AG04450 (cell line): ENCODE data around the gene INO80D. TPM values are rescaled to one million over a fixed set of nuclear protein-coding genes. Genes with fewer than 3 reads are reported as not detected.
"Not testable (repeated sequence)": the region's sequence is repeated elsewhere in the genome, so short reads cannot be mapped to it uniquely, and the experiment has no call there.

Experiments used
- CTCF ChIA-PET: fragments of 300-600, 350-600 bp; formaldehyde crosslinking; extraction: SDS; loops from one replicate; lab custom pipeline; 2022; ENCODE audit warnings: antibody characterized with exemption, inconsistent platforms; lab: Charles Lee
- POLR2A ChIA-PET: fragments of 350-600 bp; formaldehyde crosslinking; extraction: SDS; loops from one replicate; lab custom pipeline; 2021; ENCODE audit warnings: antibody characterized with exemption, inconsistent platforms; lab: Yijun Ruan, JAX
- DNase-seq: peaks from one replicate; pipeline ENCODE4 v3.0.0-alpha.2; 2011; ENCODE audit warnings: low read depth, low spot score
- H3K27ac ChIP-seq: one replicate; pipeline ENCODE4 v1.5.1; 2012; ENCODE audit warnings: low read depth, low read length, control low read depth
- H3K27me3 ChIP-seq: one replicate; pipeline ENCODE4 v1.6.0; 2012; ENCODE audit warnings: low read length; ENCODE audit not compliant: control insufficient read depth, insufficient read depth
- H3K4me3 ChIP-seq: 2 replicates; pipeline ENCODE4 v1.5.1; 2011; ENCODE audit warnings: mild to moderate bottlenecking, low read depth, low read length, control low read depth
- H3K9me3 ChIP-seq: 2 replicates; pipeline ENCODE4 v1.5.1; 2012; ENCODE audit warnings: low read length; ENCODE audit not compliant: control insufficient read depth, insufficient read depth
- polyA plus RNA-seq: library from polyadenylated mRNA; depleted of rRNA; stranded (reverse); fragments of >200 nt; gene quantifications from 2 replicates; pipeline ENCODE4 v1.2.3, GENCODE V29; 2011
- TF ChIP-seq, protein P1 (sequence below): IDR thresholded peaks from 2 replicates; pipeline ENCODE4 v1.5.1; 2011; ENCODE audit warnings: low read depth, low read length, control low read depth, inconsistent platforms

The INO80D gene
- polyA plus RNA-seq, 1 experiment, result 3.4 TPM

DNA sequence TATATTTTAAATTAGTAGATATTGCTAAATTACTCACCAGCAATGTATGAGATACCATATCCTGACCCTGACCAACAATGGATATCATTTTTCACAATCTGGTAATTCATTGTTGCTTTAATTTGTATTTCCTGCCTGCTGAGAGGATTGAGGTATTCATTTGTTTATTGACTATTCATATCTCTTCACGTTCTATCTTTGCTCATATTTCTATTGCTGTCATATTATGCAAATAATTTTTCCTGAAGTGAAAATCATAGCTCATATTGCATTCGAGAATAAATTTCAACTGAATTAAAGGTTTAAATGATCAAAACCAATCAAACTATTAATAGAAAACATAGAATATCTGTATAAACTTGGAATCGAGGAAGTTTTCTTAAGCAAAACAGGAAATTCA is 31.0 kb downstream of the INO80D start:
- TF ChIP-seq, protein P1, sequence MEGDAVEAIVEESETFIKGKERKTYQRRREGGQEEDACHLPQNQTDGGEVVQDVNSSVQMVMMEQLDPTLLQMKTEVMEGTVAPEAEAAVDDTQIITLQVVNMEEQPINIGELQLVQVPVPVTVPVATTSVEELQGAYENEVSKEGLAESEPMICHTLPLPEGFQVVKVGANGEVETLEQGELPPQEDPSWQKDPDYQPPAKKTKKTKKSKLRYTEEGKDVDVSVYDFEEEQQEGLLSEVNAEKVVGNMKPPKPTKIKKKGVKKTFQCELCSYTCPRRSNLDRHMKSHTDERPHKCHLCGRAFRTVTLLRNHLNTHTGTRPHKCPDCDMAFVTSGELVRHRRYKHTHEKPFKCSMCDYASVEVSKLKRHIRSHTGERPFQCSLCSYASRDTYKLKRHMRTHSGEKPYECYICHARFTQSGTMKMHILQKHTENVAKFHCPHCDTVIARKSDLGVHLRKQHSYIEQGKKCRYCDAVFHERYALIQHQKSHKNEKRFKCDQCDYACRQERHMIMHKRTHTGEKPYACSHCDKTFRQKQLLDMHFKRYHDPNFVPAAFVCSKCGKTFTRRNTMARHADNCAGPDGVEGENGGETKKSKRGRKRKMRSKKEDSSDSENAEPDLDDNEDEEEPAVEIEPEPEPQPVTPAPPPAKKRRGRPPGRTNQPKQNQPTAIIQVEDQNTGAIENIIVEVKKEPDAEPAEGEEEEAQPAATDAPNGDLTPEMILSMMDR, result no peak
- ChIA-PET POLR2A (no interaction called here), CTCF (no interaction called here)
- H3K4me3 ChIP-seq, result no peak overlapping the region
- H3K27me3 ChIP-seq, result no peaks in the 10 kb centered on the region
- H3K27ac ChIP-seq, result no peak overlapping the region
- H3K9me3 ChIP-seq, result no peaks in the 10 kb centered on the region; the same call in 1 of the 2 replicates
- no peak for DNase-seq

DNA sequence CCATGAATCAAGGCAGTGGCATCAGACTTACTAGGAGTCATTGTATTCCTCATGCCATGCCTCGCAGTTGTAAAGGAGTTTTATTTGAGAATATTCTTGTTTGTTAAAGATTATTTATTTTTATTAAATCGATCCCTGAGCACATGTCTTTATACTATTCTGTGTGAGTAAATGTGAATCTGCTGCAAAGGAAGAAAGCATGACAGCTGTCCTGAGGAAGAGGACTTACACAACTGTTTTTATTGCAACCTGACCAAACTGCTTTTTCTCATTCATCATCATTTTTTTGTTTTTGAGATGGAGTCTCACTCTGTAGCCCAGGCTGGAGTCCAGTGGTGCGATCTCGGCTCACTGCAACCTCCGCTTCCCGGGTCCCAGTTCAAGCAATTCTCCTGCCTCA is 34.1 kb downstream of the INO80D start:
- TF ChIP-seq, protein P1, result no peak
- Histone ChIP-seq H3K4me3 (no peak overlapping the region), H3K27ac (no peak overlapping the region), H3K27me3 (no peaks in the 10 kb centered on the region), H3K9me3 (no peaks in the 10 kb centered on the region; the same call in 1 of the 2 replicates)
- ChIA-PET CTCF (no interaction called here), POLR2A (no interaction called here)
- DNase-seq, result no peak

DNA sequence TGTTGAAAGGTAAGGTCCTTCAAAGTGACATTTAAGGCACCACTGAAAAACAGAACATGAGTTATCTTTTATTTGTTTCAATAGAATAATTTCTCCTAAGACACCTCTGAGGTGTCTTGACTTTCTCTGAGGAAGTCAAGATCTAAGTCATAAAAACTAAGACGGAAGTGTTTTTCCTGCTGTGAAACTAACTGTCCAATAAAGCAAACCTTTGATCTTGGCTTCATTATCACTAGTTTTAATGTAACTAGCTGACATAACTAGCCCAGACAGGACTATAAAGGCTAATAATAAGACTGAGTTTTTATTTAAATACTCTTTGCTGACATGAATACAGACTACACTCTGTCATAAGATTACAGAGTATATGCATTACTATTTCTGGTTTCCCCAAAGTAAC is 36.6 kb downstream of the INO80D start:
- ChIA-PET POLR2A (no interaction called here), CTCF (no interaction called here)
- TF ChIP-seq, protein P1, result no peak
- no peak for DNase-seq
- H3K4me3 ChIP-seq, result no peak overlapping the region
- H3K27me3 ChIP-seq, result no peaks in the 10 kb centered on the region
- H3K27ac ChIP-seq, result no peak overlapping the region
- no peaks in the 10 kb centered on the region; the same call in 1 of the 2 replicates for H3K9me3 ChIP-seq

DNA sequence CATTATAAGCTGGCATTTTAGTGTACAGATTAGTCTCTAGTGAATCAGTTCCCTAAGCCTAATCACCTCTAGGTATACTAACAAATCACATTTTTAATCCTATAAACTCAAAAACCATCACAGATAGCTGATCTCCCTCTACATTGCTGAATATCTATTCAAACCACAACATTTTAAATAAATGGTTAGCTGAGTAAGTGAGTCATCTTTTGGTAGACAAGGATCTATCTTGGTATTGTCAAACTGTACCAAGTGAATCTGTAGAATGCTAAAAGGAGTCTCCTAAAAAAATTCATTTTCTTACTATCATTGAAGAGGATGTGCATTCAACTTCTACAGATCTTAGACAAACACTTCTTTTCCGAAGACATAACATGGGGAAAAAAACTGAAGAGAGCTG is 40.7 kb downstream of the INO80D start:
- DNase-seq, result no peak
- Histone ChIP-seq H3K9me3 (no peaks in the 10 kb centered on the region), H3K27ac (no peak overlapping the region), H3K27me3 (no peaks in the 10 kb centered on the region), H3K4me3 (no peak overlapping the region)
- ChIA-PET CTCF (interaction anchor here (1.0 kb wide), 1 partner anchor 97 kb away, joined by 3 read pairs; no protein-coding TSS in a partner anchor), POLR2A (interaction anchor here (1.1 kb wide), 1 partner anchor 14 kb away, joined by 3 read pairs; no protein-coding TSS in a partner anchor)
- TF ChIP-seq, protein P1, result no peak

DNA sequence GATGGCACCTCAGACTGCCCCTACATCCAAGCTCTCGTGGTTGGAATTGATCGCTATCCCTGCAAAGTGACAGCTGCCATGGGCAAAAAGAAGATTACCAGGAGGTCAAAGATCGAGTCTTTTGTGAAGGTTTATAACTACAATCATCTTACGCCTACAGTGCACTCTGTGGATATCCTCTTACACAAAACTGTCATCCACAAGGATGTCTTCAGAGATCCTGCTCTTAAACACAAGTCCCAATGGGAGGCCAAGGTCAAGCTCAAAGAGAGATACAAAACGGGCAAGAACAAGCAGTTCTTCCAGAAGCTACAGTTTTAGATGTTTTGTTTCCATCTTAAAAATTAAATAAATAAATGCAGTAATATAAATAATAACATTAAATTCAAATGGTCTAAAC is 45.4 kb downstream of the INO80D start:
- TF ChIP-seq, protein P1, result no peak
- H3K9me3 ChIP-seq, result no peaks in the 10 kb centered on the region
- ChIA-PET CTCF (interaction anchor here (0.6 kb wide), 1 partner anchor 10 kb away, joined by 10 read pairs; no protein-coding TSS in a partner anchor), POLR2A (no interaction called here)
- H3K4me3 ChIP-seq, result no peak overlapping the region
- H3K27me3 ChIP-seq, result no peaks in the 10 kb centered on the region
- H3K27ac ChIP-seq, result no peak overlapping the region
- no peak for DNase-seq

DNA sequence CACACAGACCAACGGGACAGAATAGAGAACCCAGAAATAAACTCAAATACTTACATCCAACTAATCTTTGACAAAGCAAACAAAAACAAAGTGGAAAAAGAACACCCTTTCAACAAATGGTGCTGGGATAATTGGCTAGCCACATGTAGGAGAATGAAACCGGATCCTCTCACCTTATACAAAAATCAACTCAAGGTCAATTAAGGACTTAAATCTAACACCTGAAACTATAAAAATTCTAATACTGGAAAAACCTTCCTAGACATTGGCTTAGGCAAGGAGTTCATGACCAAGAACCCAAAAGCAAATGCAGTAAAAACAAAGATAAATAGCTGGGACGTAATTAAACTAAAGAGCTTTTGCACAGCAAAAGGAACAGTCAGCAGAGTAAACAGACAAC is 50.6 kb downstream of the INO80D start:
- POLR2A ChIA-PET, H3K27ac ChIP-seq, H3K27me3 ChIP-seq, H3K4me3 ChIP-seq, CTCF ChIA-PET, H3K9me3 ChIP-seq, DNase-seq: not testable (repeated sequence)

DNA sequence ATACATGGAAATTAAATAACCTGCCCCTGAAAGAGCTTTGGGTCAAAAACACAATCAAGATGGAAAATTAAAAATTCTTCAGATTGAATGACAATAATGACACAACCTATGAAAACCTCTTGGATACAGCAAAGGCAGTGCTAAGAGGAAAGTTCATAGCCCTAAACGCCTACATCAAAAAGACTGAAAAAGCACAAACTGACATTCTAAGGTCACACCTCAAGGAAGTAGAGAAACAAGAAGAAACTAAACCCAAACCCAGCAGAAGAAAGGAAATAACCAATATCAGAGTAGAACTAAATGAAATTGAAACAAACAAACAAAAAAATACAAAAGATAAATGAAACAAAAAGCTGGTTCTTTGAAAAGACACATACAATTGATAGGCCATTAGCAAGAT is 52.5 kb downstream of the INO80D start:
- H3K4me3 ChIP-seq, H3K9me3 ChIP-seq, H3K27me3 ChIP-seq, H3K27ac ChIP-seq, DNase-seq, CTCF ChIA-PET: not testable (repeated sequence)
- POLR2A ChIA-PET, result interaction anchor here (0.6 kb wide), 1 partner anchor 25 kb away, joined by 13 read pairs; no protein-coding TSS in a partner anchor
